A673 (cell line): ENCODE measurements around the gene CRISPLD2. TPM values are rescaled to one million over a fixed set of nuclear protein-coding genes. Genes with fewer than 3 reads are reported as not detected.

Experiments used
- BruUV-seq: library from RNA; stranded (reverse); fragments of 400-500 nt; replicated peaks from 2 replicates; lab custom pipeline; 2021; lab: Mats Ljungman, UMichigan
- CTCF ChIA-PET: fragments of 300-600 bp; sonication (Branson Sonifier 250); formaldehyde crosslinking; loops from one replicate; lab custom pipeline; 2022; ENCODE audit warnings: antibody characterized with exemption; lab: Charles Lee
- POLR2A ChIA-PET: fragments of 300-600 bp; sonication (Branson Sonifier 250); formaldehyde crosslinking; loops from one replicate; lab custom pipeline; 2022; ENCODE audit warnings: antibody characterized with exemption; ENCODE audit not compliant: low non-redundant PET; lab: Charles Lee
- DNase-seq: peaks from one replicate; pipeline ENCODE4 v3.0.0-alpha.2; 2015; ENCODE audit warnings: low spot score
- H3K27ac ChIP-seq: fragments of 200-600 bp; sonication (generic); 2 replicates; pipeline ENCODE4 v1.5.1; 2016; ENCODE audit warnings: mixed run types, low read depth, mild to moderate bottlenecking, mixed read lengths, antibody characterized with exemption, low read length; ENCODE audit not compliant: poor library complexity, severe bottlenecking
- H3K27me3 ChIP-seq: fragments of 200-600 bp; sonication (generic); replicated peaks from 2 replicates; pipeline ENCODE4 v1.6.1; 2017; ENCODE audit warnings: mixed run types, low read depth, mild to moderate bottlenecking, mixed read lengths, antibody characterized with exemption, low read length; ENCODE audit not compliant: insufficient read depth, poor library complexity
- H3K36me3 ChIP-seq: fragments of 200-600 bp; sonication (generic); 2 replicates; pipeline ENCODE4 v1.6.1; 2016; ENCODE audit warnings: mixed run types, mild to moderate bottlenecking, mixed read lengths, antibody characterized with exemption, low read length; ENCODE audit not compliant: insufficient read depth, poor library complexity, severe bottlenecking
- H3K4me1 ChIP-seq: fragments of 200-600 bp; sonication (generic); 2 replicates; pipeline ENCODE4 v1.6.1; 2017; ENCODE audit warnings: mixed run types, mild to moderate bottlenecking, mixed read lengths, antibody characterized with exemption, low read length; ENCODE audit not compliant: insufficient read depth, poor library complexity, severe bottlenecking
- H3K4me3 ChIP-seq: fragments of 200-600 bp; sonication (generic); 2 replicates; pipeline ENCODE4 v1.5.1; 2016; ENCODE audit warnings: low read depth, mixed run types, mild to moderate bottlenecking, mixed read lengths, low read length; ENCODE audit not compliant: poor library complexity, severe bottlenecking
- H3K9me3 ChIP-seq: fragments of 200-600 bp; sonication (generic); 2 replicates; pipeline ENCODE4 v1.6.1; 2016; ENCODE audit warnings: mixed run types, low read depth, mild to moderate bottlenecking, mixed read lengths, antibody characterized with exemption, low read length; ENCODE audit not compliant: poor library complexity, severe bottlenecking
- EZH2 ChIP-seq: fragments of 200-600 bp; sonication (generic); IDR thresholded peaks from 2 replicates; pipeline ENCODE4 v1.6.1; 2017; ENCODE audit warnings: borderline replicate concordance, low read depth, mild to moderate bottlenecking, mixed read lengths, antibody characterized with exemption, low read length; ENCODE audit not compliant: poor library complexity, severe bottlenecking
- intact Hi-C: fragments of 100-400 bp; cut with micrococcal nuclease; formaldehyde crosslinking; loops from one replicate; pipeline ENCODE4 v1.10.0; 2022; ENCODE audit not compliant: unreplicated experiment
- total RNA-seq: library from RNA; stranded (reverse); gene quantifications from 2 replicates; pipeline ENCODE4 v1.2.3, GENCODE V29; 2021
- TF ChIP-seq, protein P1 (sequence below): fragments of 300-800, 200-600 bp; sonication (generic); conservative IDR thresholded peaks from 2 replicates; pipeline ENCODE4 v1.5.1; 2017; ENCODE audit warnings: low read depth, mild to moderate bottlenecking, antibody characterized with exemption, low read length, moderate library complexity, mixed read lengths

Gene CRISPLD2
- total RNA-seq, 1 experiment from 2014 or later = 0.32 TPM

- no TSS peak for BruUV-seq
- POLR2A ChIA-PET = interaction anchor here (0.6 kb wide), 2 partner anchors 39 to 901 kb away, joined by 6 read pairs; no protein-coding TSS in a partner anchor
Measured at GRCh38 chr16:84875846-84876245, 56.1 kb downstream of the CRISPLD2 start.

DNA sequence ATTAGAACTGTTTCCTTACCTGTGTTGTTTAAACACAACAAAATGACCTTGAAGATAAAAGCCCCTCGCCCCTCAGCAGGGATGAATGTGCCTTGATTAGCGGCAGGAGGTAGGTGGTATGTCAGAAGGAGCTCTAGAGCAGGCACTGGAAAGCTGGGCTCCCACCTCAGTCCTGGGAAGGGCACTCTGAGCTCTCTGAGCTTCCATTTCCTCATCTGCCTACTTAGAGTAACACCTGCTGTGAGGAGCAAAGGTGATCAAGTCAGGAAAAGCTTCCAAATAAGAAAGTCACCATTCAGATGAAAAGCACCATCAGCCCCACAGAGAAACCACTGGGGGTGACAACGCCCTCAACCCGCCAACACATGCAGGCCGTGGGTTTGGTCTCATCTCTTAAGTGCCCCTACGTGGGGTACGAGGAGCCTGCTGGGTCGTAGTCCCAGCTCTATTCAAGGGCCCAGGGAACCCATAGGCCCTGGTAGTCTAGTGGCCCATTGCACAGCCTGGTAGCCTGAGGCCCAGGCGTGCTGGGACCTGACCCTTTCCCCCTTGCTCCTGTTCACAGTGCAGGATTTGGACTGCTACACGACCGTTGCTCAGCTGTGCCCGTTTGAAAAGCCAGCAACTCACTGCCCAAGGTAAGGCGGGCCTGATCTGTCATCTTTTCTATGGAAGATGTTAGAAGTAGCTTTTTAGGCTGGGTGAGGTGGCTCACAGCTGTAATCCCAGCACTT is 57.3 kb downstream of the CRISPLD2 start:
- no peaks in the 10 kb centered on the region for H3K4me1 ChIP-seq
- no peaks in the 10 kb centered on the region for H3K27me3 ChIP-seq
- POLR2A ChIA-PET = no interaction called here
- no TSS peak for BruUV-seq
- TF ChIP-seq EZH2 = no peak
- TF ChIP-seq, protein P1, sequence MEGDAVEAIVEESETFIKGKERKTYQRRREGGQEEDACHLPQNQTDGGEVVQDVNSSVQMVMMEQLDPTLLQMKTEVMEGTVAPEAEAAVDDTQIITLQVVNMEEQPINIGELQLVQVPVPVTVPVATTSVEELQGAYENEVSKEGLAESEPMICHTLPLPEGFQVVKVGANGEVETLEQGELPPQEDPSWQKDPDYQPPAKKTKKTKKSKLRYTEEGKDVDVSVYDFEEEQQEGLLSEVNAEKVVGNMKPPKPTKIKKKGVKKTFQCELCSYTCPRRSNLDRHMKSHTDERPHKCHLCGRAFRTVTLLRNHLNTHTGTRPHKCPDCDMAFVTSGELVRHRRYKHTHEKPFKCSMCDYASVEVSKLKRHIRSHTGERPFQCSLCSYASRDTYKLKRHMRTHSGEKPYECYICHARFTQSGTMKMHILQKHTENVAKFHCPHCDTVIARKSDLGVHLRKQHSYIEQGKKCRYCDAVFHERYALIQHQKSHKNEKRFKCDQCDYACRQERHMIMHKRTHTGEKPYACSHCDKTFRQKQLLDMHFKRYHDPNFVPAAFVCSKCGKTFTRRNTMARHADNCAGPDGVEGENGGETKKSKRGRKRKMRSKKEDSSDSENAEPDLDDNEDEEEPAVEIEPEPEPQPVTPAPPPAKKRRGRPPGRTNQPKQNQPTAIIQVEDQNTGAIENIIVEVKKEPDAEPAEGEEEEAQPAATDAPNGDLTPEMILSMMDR = no peak
- H3K36me3 ChIP-seq = no peaks in the 10 kb centered on the region
- DNase-seq = no peak
- H3K9me3 ChIP-seq = no peaks in the 10 kb centered on the region
- no peak overlapping the region for H3K27ac ChIP-seq
- CTCF ChIA-PET = no interaction called here
- no peak overlapping the region for H3K4me3 ChIP-seq
- intact Hi-C loops = no loop called here

More at GRCh38 chr16:84875846-84876245, 56.1 kb downstream of the CRISPLD2 start:
- Histone ChIP-seq H3K36me3 (no peaks in the 10 kb centered on the region), H3K9me3 (no peaks in the 10 kb centered on the region), H3K27ac (no peak overlapping the region), H3K27me3 (no peaks in the 10 kb centered on the region), H3K4me1 (no peaks in the 10 kb centered on the region), H3K4me3 (no peak overlapping the region)
- intact Hi-C loops = no loop called here
- DNase-seq = no peak
- no peak for TF ChIP-seq EZH2
- TF ChIP-seq, protein P1 = no peak
- CTCF ChIA-PET = no interaction called here

- no peak overlapping the region for H3K27ac ChIP-seq
- H3K36me3 ChIP-seq = no peaks in the 10 kb centered on the region
- CTCF ChIA-PET = no interaction called here
- no peak for DNase-seq
- H3K4me3 ChIP-seq = no peak overlapping the region
- TF ChIP-seq, protein P1 = no peak
- no peak for TF ChIP-seq EZH2
- POLR2A ChIA-PET = no interaction called here
- H3K27me3 ChIP-seq = no peaks in the 10 kb centered on the region
- H3K4me1 ChIP-seq = no peaks in the 10 kb centered on the region
- no peaks in the 10 kb centered on the region for H3K9me3 ChIP-seq
- intact Hi-C loops = no loop called here
- BruUV-seq = no TSS peak
Measured at GRCh38 chr16:84878770-84879169, 59.0 kb downstream of the CRISPLD2 start.
